WTC11 (cell line): ENCODE results near the gene SMARCB1. TPM values are rescaled to one million over a fixed set of nuclear protein-coding genes. Genes with fewer than 3 reads are reported as not detected.

Experiments used
- ATAC-seq: fragments of 200-7000 bp; cut with Tn5 transposase; 2 replicates; pipeline ENCODE4 v1.10.0; 2021; ENCODE audit warnings: mild to moderate bottlenecking, moderate library complexity
- CTCF ChIA-PET: fragments of 300-600 bp; sonication (Branson Sonifier 250); formaldehyde crosslinking; loops from one replicate; lab custom pipeline; 2021; ENCODE audit warnings: antibody characterized with exemption; lab: Charles Lee
- POLR2A ChIA-PET: fragments of 350-600 bp; sonication (Branson Sonifier 250); formaldehyde crosslinking; loops from one replicate; lab custom pipeline; 2021; ENCODE audit warnings: antibody characterized with exemption; lab: Charles Lee
- DNase-seq: peaks from one replicate; pipeline ENCODE4 v3.0.0; 2021; ENCODE audit warnings: low spot score
- H3K27ac Mint-ChIP-seq: 2 replicates; pipeline ENCODE4 v1.8.0; 2021; ENCODE audit warnings: mixed read lengths
- H3K27me3 Mint-ChIP-seq: 2 replicates; pipeline ENCODE4 v1.8.0; 2021; ENCODE audit warnings: low read depth, mild to moderate bottlenecking, moderate library complexity, mixed read lengths
- H3K36me3 Mint-ChIP-seq: 2 replicates; pipeline ENCODE4 v1.8.0; 2021; ENCODE audit warnings: mixed read lengths
- H3K4me1 Mint-ChIP-seq: 2 replicates; pipeline ENCODE4 v1.8.0; 2022; ENCODE audit warnings: mixed read lengths
- H3K4me3 Mint-ChIP-seq: 2 replicates; pipeline ENCODE4 v1.8.0; 2021; ENCODE audit warnings: mild to moderate bottlenecking, moderate library complexity, mixed read lengths
- H3K9me3 Mint-ChIP-seq: 2 replicates; pipeline ENCODE4 v1.8.0; 2021; ENCODE audit warnings: mixed read lengths
- FOXJ3 ChIP-seq: sonication (generic); formaldehyde crosslinking; IDR thresholded peaks from 2 replicates; pipeline ENCODE4 v1.9.0; 2021; ENCODE audit warnings: missing genetic modification reagents, mild to moderate bottlenecking, borderline replicate concordance
- GRHL2 ChIP-seq: fragments of 250-450 bp; sonication (Bioruptor Pico); IDR thresholded peaks from 2 replicates; pipeline ENCODE4 v1.8.0; 2022; ENCODE audit warnings: mild to moderate bottlenecking, moderate library complexity; ENCODE audit not compliant: insufficient replicate concordance, severe bottlenecking
- JUN ChIP-seq: sonication (generic); formaldehyde crosslinking; IDR thresholded peaks from 2 replicates; pipeline ENCODE4 v1.8.0; 2023; ENCODE audit warnings: mild to moderate bottlenecking, missing genetic modification reagents
- NFE2L1 ChIP-seq: sonication (generic); formaldehyde crosslinking; IDR thresholded peaks from 2 replicates; pipeline ENCODE4 v1.8.1; 2023; ENCODE audit warnings: missing genetic modification reagents
- NR1H2 ChIP-seq: sonication (generic); formaldehyde crosslinking; IDR thresholded peaks from 2 replicates; pipeline ENCODE4 v1.9.0; 2021; ENCODE audit warnings: mild to moderate bottlenecking, moderate library complexity, missing genetic modification reagents
- OVOL2 ChIP-seq: fragments of 250-450 bp; sonication (Bioruptor Pico); IDR thresholded peaks from 2 replicates; pipeline ENCODE4 v1.9.0; 2021; ENCODE audit warnings: mild to moderate bottlenecking, borderline replicate concordance
- SMAD3 ChIP-seq: sonication (generic); formaldehyde crosslinking; IDR thresholded peaks from 2 replicates; pipeline ENCODE4 v1.8.0; 2022; ENCODE audit warnings: missing genetic modification reagents, mild to moderate bottlenecking, borderline replicate concordance
- SMAD4 ChIP-seq: sonication (generic); formaldehyde crosslinking; IDR thresholded peaks from 2 replicates; pipeline ENCODE4 v1.8.0; 2022; ENCODE audit warnings: mild to moderate bottlenecking, missing genetic modification reagents
- ZNF263 ChIP-seq: sonication (generic); formaldehyde crosslinking; IDR thresholded peaks from 2 replicates; pipeline ENCODE4 v1.8.1; 2022; ENCODE audit warnings: low read depth, mild to moderate bottlenecking, moderate library complexity, missing genetic modification reagents
- ZNF416 ChIP-seq: fragments of 250-450 bp; sonication (Bioruptor Pico); IDR thresholded peaks from 2 replicates; pipeline ENCODE4 v1.9.0; 2021; ENCODE audit warnings: mild to moderate bottlenecking, inconsistent platforms
- ZNF671 ChIP-seq: fragments of 250-450 bp; sonication (Bioruptor Pico); IDR thresholded peaks from 2 replicates; pipeline ENCODE4 v1.8.0; 2021; ENCODE audit warnings: mild to moderate bottlenecking
- total RNA-seq: library from RNA; stranded (reverse); gene quantifications from 3 replicates; pipeline ENCODE4 v1.2.3, GENCODE V29; 2021
- TF ChIP-seq, protein P1 (sequence below): sonication (generic); formaldehyde crosslinking; IDR thresholded peaks from 2 replicates; pipeline ENCODE4 v1.8.1; 2022; ENCODE audit warnings: mild to moderate bottlenecking, moderate library complexity, missing genetic modification reagents
- TF ChIP-seq, protein P2 (sequence below): sonication (generic); formaldehyde crosslinking; IDR thresholded peaks from 2 replicates; pipeline ENCODE4 v1.8.0; 2022; ENCODE audit warnings: mild to moderate bottlenecking, missing genetic modification reagents
- TF ChIP-seq, protein P3 (sequence below): fragments of 250-450 bp; sonication (Bioruptor Pico); IDR thresholded peaks from 2 replicates; pipeline ENCODE4 v1.9.0; 2021; ENCODE audit warnings: mild to moderate bottlenecking
- TF ChIP-seq, protein P4 (sequence below): sonication (generic); formaldehyde crosslinking; IDR thresholded peaks from 2 replicates; pipeline ENCODE4 v1.8.0; 2023; ENCODE audit warnings: missing genetic modification reagents, mild to moderate bottlenecking, borderline replicate concordance
- TF ChIP-seq, protein P5 (sequence below): sonication (generic); formaldehyde crosslinking; IDR thresholded peaks from 2 replicates; pipeline ENCODE4 v1.8.0; 2023; ENCODE audit warnings: missing genetic modification reagents
- TF ChIP-seq, protein P6 (sequence below): fragments of 250-450 bp; sonication (Bioruptor Pico); IDR thresholded peaks from 2 replicates; pipeline ENCODE4 v2.1.2; 2022; ENCODE audit warnings: mild to moderate bottlenecking, moderate library complexity
- TF ChIP-seq, protein P7 (sequence below): sonication (generic); formaldehyde crosslinking; IDR thresholded peaks from 2 replicates; pipeline ENCODE4 v1.8.1; 2023; ENCODE audit warnings: mild to moderate bottlenecking, missing genetic modification reagents, moderate library complexity

SMARCB1 gene
- total RNA-seq, 1 experiment from 2014 or later = 135 TPM

DNA sequence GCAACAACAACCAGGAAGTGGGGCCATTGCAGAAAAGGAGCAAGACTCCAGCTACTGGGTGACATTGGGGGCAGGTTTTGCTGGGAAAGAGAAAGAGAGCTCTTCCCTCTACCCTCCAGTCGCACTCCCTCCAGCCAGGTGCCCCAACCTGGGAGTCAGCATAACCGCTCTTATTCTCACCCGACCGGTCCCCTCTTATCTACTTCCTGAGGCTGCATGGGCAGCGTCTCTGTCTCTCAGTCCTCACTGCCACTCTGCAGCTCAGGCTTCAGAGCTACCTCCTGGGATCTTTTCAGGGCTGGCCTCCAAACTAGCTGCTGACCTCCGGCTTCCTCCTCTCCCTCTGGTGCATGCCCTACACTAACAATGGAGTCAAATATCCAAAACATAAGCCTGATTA, 41.0 kb upstream of the SMARCB1 start:
- TF ChIP-seq ZNF416 (CRISPR knock-in tag) = no peak
- TF ChIP-seq NFE2L1 = no peak
- TF ChIP-seq, protein P1, sequence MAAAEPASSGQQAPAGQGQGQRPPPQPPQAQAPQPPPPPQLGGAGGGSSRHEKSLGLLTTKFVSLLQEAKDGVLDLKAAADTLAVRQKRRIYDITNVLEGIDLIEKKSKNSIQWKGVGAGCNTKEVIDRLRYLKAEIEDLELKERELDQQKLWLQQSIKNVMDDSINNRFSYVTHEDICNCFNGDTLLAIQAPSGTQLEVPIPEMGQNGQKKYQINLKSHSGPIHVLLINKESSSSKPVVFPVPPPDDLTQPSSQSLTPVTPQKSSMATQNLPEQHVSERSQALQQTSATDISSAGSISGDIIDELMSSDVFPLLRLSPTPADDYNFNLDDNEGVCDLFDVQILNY (CRISPR knock-in tag) = no peak
- TF ChIP-seq, protein P2, sequence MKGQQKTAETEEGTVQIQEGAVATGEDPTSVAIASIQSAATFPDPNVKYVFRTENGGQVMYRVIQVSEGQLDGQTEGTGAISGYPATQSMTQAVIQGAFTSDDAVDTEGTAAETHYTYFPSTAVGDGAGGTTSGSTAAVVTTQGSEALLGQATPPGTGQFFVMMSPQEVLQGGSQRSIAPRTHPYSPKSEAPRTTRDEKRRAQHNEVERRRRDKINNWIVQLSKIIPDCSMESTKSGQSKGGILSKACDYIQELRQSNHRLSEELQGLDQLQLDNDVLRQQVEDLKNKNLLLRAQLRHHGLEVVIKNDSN = no peak
- no peak for TF ChIP-seq GRHL2 (CRISPR knock-in tag)
- no peak for TF ChIP-seq ZNF263 (CRISPR knock-in tag)
- TF ChIP-seq, protein P3, sequence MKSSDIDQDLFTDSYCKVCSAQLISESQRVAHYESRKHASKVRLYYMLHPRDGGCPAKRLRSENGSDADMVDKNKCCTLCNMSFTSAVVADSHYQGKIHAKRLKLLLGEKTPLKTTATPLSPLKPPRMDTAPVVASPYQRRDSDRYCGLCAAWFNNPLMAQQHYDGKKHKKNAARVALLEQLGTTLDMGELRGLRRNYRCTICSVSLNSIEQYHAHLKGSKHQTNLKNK (CRISPR knock-in tag) = no peak
- no peak for TF ChIP-seq ZNF671 (CRISPR knock-in tag)
- TF ChIP-seq NR1H2 (CRISPR knock-in tag) = no peak
- TF ChIP-seq OVOL2 (CRISPR knock-in tag) = no peak
- TF ChIP-seq, protein P4, sequence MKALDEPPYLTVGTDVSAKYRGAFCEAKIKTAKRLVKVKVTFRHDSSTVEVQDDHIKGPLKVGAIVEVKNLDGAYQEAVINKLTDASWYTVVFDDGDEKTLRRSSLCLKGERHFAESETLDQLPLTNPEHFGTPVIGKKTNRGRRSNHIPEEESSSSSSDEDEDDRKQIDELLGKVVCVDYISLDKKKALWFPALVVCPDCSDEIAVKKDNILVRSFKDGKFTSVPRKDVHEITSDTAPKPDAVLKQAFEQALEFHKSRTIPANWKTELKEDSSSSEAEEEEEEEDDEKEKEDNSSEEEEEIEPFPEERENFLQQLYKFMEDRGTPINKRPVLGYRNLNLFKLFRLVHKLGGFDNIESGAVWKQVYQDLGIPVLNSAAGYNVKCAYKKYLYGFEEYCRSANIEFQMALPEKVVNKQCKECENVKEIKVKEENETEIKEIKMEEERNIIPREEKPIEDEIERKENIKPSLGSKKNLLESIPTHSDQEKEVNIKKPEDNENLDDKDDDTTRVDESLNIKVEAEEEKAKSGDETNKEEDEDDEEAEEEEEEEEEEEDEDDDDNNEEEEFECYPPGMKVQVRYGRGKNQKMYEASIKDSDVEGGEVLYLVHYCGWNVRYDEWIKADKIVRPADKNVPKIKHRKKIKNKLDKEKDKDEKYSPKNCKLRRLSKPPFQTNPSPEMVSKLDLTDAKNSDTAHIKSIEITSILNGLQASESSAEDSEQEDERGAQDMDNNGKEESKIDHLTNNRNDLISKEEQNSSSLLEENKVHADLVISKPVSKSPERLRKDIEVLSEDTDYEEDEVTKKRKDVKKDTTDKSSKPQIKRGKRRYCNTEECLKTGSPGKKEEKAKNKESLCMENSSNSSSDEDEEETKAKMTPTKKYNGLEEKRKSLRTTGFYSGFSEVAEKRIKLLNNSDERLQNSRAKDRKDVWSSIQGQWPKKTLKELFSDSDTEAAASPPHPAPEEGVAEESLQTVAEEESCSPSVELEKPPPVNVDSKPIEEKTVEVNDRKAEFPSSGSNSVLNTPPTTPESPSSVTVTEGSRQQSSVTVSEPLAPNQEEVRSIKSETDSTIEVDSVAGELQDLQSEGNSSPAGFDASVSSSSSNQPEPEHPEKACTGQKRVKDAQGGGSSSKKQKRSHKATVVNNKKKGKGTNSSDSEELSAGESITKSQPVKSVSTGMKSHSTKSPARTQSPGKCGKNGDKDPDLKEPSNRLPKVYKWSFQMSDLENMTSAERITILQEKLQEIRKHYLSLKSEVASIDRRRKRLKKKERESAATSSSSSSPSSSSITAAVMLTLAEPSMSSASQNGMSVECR = no peak
- no peak for TF ChIP-seq FOXJ3 (CRISPR knock-in tag)
- TF ChIP-seq, protein P5, sequence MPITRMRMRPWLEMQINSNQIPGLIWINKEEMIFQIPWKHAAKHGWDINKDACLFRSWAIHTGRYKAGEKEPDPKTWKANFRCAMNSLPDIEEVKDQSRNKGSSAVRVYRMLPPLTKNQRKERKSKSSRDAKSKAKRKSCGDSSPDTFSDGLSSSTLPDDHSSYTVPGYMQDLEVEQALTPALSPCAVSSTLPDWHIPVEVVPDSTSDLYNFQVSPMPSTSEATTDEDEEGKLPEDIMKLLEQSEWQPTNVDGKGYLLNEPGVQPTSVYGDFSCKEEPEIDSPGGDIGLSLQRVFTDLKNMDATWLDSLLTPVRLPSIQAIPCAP (CRISPR knock-in tag) = no peak
- TF ChIP-seq, protein P6, sequence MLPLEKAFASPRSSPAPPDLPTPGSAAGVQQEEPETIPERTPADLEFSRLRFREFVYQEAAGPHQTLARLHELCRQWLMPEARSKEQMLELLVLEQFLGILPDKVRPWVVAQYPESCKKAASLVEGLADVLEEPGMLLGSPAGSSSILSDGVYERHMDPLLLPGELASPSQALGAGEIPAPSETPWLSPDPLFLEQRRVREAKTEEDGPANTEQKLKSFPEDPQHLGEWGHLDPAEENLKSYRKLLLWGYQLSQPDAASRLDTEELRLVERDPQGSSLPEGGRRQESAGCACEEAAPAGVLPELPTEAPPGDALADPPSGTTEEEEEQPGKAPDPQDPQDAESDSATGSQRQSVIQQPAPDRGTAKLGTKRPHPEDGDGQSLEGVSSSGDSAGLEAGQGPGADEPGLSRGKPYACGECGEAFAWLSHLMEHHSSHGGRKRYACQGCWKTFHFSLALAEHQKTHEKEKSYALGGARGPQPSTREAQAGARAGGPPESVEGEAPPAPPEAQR (CRISPR knock-in tag) = no peak
- H3K4me1 Mint-ChIP-seq = peaks cover 12% of the 10 kb centered on the region
- POLR2A ChIA-PET = interaction anchor here (0.7 kb wide), 1 partner anchor 28 kb away, joined by 4 read pairs; no protein-coding TSS in a partner anchor
- DNase-seq = no peak
- no peaks in the 10 kb centered on the region for H3K9me3 Mint-ChIP-seq
- CTCF ChIA-PET = interaction anchor here (1.2 kb wide), 1 partner anchor 23 kb away, joined by 3 read pairs; no protein-coding TSS in a partner anchor
- no peak for ATAC-seq
- no peak overlapping the region for H3K4me3 Mint-ChIP-seq
- H3K27ac Mint-ChIP-seq = no peak overlapping the region
- peaks cover 19% of the 10 kb centered on the region for H3K36me3 Mint-ChIP-seq
- no peaks in the 10 kb centered on the region for H3K27me3 Mint-ChIP-seq

DNA sequence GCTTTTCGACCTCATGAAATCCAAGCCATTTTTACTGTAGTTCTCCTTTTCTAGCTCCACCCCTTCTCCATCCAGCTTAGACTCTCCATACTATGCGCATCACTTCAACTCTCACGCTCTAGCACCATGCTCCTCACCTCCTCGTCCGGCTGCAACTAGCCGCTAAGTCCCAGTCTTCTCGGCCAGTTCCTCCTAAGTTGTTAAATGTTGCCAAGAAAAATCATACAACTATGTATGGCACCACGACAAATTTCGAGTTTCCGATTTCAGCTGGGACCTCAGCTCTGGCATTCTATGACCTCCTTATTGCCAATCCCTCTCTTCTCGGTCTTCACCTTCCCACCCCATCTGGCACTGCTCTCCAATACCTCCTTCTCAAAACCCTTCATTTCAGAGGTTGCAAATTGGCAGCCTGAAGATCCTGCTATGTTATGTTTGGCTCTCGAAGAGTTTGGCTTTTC, 36.9 kb upstream of the SMARCB1 start:
- Mint-ChIP-seq H3K27me3 (no peaks in the 10 kb centered on the region), H3K9me3 (no peaks in the 10 kb centered on the region), H3K36me3 (peaks cover 4% of the 10 kb centered on the region), H3K4me1 (peaks cover 22% of the 10 kb centered on the region), H3K4me3 (peak overlapping the region; percentile 85)
- DNase-seq = no peak
- ChIA-PET CTCF (interaction anchor here (0.6 to 2.2 kb wide), 4 partner anchors 21 to 407 kb away, joined by 3 to 8 read pairs (median 4); partner anchors contain the start of gene MMP11), POLR2A (no interaction called here)
- TF ChIP-seq, protein P7, sequence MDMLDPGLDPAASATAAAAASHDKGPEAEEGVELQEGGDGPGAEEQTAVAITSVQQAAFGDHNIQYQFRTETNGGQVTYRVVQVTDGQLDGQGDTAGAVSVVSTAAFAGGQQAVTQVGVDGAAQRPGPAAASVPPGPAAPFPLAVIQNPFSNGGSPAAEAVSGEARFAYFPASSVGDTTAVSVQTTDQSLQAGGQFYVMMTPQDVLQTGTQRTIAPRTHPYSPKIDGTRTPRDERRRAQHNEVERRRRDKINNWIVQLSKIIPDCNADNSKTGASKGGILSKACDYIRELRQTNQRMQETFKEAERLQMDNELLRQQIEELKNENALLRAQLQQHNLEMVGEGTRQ = no peak
- no peak for TF ChIP-seq SMAD3 (CRISPR knock-in tag)
- no peak for TF ChIP-seq SMAD4 (CRISPR knock-in tag)
- no peak for TF ChIP-seq JUN (CRISPR knock-in tag)
- TF ChIP-seq, all 79 proteins: peak for 0
- no peak for ATAC-seq
- peak overlapping the region; percentile 33; the same call in 1 of the 2 replicates for H3K27ac Mint-ChIP-seq
